DND-41 (cell line): ENCODE measurements around the gene HLA-A.

Source experiments
- ATAC-seq: fragments of 200-7000 bp; cut with Tn5 transposase; 3 replicates; pipeline ENCODE4 v1.9.1; 2021; ENCODE audit warnings: low read depth; ENCODE audit not compliant: insufficient read depth
- DNase-seq: peaks from one replicate; pipeline ENCODE4 v3.0.0-alpha.2; 2020
- H2AFZ ChIP-seq: 2 replicates; pipeline ENCODE4 v1.6.0; 2012; ENCODE audit warnings: low read depth, low read length
- H3K27ac ChIP-seq: 2 replicates; pipeline ENCODE4 v1.5.1; 2012; ENCODE audit warnings: low read length, inconsistent platforms
- H3K27me3 ChIP-seq: fragments of 200-600 bp; sonication (generic); 2 replicates; pipeline ENCODE4 v1.6.0; 2012; ENCODE audit warnings: low read length, mild to moderate bottlenecking, inconsistent platforms; ENCODE audit not compliant: insufficient read depth, poor library complexity
- H3K36me3 ChIP-seq: 2 replicates; pipeline ENCODE4 v1.5.1; 2012; ENCODE audit warnings: low read length, inconsistent platforms; ENCODE audit not compliant: insufficient read depth
- H3K4me1 ChIP-seq: 2 replicates; pipeline ENCODE4 v1.5.1; 2012; ENCODE audit warnings: mild to moderate bottlenecking, low read length; ENCODE audit not compliant: insufficient read depth
- H3K4me2 ChIP-seq: 2 replicates; pipeline ENCODE4 v1.6.0; 2012; ENCODE audit warnings: mild to moderate bottlenecking, moderate library complexity, low read length, inconsistent platforms; ENCODE audit not compliant: insufficient read depth
- H3K4me3 ChIP-seq, 2 experiments: fragments of 200-600 bp in 1 of 2; shearing (Covaris generic) in 1 of 2; 2 replicates each; pipeline ENCODE4 v1.5.1; 2012 to 2016; ENCODE audit warnings: inconsistent platforms in 2 of 2, low read length in 2 of 2, mild to moderate bottlenecking in 2 of 2, low read depth in 1 of 2, moderate library complexity in 1 of 2
- H3K79me2 ChIP-seq: 2 replicates; pipeline ENCODE4 v1.6.0; 2012; ENCODE audit warnings: low read length, inconsistent platforms; ENCODE audit not compliant: insufficient read depth
- H3K9ac ChIP-seq: 2 replicates; pipeline ENCODE4 v1.6.0; 2012; ENCODE audit warnings: low read depth, mild to moderate bottlenecking, inconsistent platforms, low read length, moderate library complexity
- H3K9me3 ChIP-seq: 2 replicates; pipeline ENCODE4 v1.5.1; 2012; ENCODE audit warnings: low read length, moderate library complexity, mild to moderate bottlenecking, inconsistent platforms; ENCODE audit not compliant: insufficient read depth, severe bottlenecking
- H4K20me1 ChIP-seq: 2 replicates; pipeline ENCODE4 v1.6.0; 2012; ENCODE audit warnings: low read length; ENCODE audit not compliant: insufficient read depth
- EZH2 ChIP-seq: IDR thresholded peaks from 3 replicates; pipeline ENCODE4 v1.6.1; 2012; ENCODE audit warnings: borderline replicate concordance, low read depth, mild to moderate bottlenecking, moderate library complexity, low read length, inconsistent platforms; ENCODE audit not compliant: severe bottlenecking
- TF ChIP-seq, protein P1 (sequence below): IDR thresholded peaks from 2 replicates; pipeline ENCODE4 v1.5.1; 2012; ENCODE audit warnings: borderline replicate concordance, low read length, moderate library complexity, mild to moderate bottlenecking; ENCODE audit not compliant: poor library complexity, severe bottlenecking; ENCODE audit errors: extremely low read depth

HLA-A gene

DNA sequence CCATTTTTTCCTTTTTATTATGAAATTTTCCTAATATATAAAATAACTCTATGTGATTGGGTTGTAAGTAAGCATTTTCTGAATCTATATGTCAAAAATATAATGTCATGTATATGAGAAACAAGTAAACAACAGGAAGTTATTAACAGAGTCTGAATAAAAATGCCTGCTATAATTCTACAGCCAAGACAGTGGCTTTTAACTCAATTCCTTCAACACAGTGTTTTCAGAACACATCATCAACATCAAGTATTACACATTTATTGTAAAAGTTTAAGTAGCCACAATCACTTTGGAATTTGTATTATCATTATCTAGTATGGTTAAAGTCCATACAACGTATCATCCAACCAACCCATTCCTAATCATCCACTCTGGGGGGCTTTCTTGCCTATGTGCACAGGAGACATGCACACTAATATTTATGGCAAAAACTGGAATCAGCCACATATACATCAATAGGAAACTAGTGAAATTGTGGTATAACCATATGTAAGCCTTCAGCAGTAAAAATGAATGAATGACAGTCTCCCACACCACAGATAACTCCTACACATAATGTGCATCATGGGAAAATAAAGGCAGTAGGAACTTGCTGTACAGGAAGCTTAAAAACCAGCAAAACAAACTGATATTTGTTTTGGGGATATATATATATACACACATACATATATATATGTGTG is 6.9 kb upstream of the HLA-A start:
- no peak overlapping the region for H2AFZ ChIP-seq
- H3K79me2 ChIP-seq = no peaks in the 10 kb centered on the region
- H3K36me3 ChIP-seq = no peaks in the 10 kb centered on the region
- ATAC-seq (no peak), DNase-seq (no peak)
- H3K4me2 ChIP-seq = no peak overlapping the region
- H3K9ac ChIP-seq = no peak overlapping the region
- TF ChIP-seq EZH2 = no peak
- no peaks in the 10 kb centered on the region for H3K27me3 ChIP-seq
- H3K4me3 ChIP-seq = no peak overlapping the region
- H4K20me1 ChIP-seq = no peaks in the 10 kb centered on the region
- H3K9me3 ChIP-seq = no peaks in the 10 kb centered on the region
- no peaks in the 10 kb centered on the region for H3K4me1 ChIP-seq
- H3K27ac ChIP-seq = no peak overlapping the region

DNA sequence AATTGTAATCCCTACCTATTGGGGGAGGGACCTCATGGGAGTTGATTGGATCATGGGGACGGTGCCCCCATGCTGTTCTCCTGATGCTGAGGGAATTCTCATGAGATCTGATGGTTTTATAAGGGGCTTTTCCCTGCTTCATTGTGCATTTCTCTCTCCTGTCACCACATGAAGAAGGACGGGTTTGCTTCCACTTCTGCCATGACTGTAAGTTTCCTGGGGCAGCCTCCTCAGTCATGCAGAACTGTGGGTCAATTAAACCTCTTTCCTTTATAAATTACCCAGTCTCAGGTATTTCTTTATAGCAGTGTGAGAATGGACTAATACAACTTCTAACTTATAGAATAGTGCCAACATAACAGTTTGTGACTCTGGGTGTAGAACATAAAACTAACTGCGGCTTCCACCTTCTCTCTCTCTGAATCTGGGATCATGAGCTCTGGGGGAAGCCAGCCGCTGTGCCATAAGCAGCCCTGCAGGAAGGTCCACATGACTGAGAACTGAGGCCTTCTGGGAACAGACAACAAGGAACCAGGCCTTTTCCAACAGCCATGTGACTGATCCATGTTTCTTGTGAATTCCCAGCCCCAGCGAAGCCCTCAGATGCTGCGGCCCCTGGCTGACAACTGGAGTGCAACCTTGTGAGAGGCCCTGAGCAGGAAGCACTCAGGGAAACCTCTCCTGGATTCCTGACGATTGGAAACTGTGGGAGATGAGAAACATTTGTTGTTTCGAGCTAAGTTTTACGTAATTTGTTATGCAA is 3.4 kb upstream of the HLA-A start:
- H3K4me2 ChIP-seq = no peak overlapping the region
- no peak overlapping the region for H3K27ac ChIP-seq
- peaks cover 16% of the 10 kb centered on the region for H3K4me1 ChIP-seq
- no peaks in the 10 kb centered on the region for H3K9me3 ChIP-seq
- TF ChIP-seq, protein P1, sequence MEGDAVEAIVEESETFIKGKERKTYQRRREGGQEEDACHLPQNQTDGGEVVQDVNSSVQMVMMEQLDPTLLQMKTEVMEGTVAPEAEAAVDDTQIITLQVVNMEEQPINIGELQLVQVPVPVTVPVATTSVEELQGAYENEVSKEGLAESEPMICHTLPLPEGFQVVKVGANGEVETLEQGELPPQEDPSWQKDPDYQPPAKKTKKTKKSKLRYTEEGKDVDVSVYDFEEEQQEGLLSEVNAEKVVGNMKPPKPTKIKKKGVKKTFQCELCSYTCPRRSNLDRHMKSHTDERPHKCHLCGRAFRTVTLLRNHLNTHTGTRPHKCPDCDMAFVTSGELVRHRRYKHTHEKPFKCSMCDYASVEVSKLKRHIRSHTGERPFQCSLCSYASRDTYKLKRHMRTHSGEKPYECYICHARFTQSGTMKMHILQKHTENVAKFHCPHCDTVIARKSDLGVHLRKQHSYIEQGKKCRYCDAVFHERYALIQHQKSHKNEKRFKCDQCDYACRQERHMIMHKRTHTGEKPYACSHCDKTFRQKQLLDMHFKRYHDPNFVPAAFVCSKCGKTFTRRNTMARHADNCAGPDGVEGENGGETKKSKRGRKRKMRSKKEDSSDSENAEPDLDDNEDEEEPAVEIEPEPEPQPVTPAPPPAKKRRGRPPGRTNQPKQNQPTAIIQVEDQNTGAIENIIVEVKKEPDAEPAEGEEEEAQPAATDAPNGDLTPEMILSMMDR = no peak
- DNase-seq = no peak
- H3K36me3 ChIP-seq = peaks cover 7% of the 10 kb centered on the region; the same call in 1 of the 2 replicates
- H3K4me3 ChIP-seq = no peak overlapping the region
- H4K20me1 ChIP-seq = peaks cover 4% of the 10 kb centered on the region
- H3K79me2 ChIP-seq = peaks cover 17% of the 10 kb centered on the region
- no peaks in the 10 kb centered on the region for H3K27me3 ChIP-seq
- ATAC-seq = no peak
- H3K9ac ChIP-seq = no peak overlapping the region
- H2AFZ ChIP-seq = no peak overlapping the region

DNA sequence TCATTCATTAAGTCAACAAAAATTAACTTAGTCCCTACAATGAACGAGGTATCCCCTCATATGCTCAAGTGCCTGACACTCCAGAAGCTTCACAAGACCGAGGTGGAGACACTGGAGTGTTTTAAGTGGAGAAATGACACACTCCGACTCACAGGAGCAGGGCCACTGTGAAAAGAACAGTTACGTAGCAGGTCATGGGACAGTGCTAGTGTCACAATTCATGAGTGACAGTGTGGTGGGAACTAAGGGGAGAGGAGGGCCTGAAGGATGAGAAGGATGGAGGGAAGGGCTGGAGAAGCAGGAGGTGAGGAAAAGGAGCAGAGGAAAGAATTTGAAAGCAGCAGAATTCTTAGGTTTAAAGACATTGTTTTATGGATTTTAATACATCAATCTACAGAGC is 1.3 kb upstream of the HLA-A start:
- Histone ChIP-seq H3K4me2 (peak overlapping the region; percentile 71), H2AFZ (no peak overlapping the region)
- no peak for DNase-seq

DNA sequence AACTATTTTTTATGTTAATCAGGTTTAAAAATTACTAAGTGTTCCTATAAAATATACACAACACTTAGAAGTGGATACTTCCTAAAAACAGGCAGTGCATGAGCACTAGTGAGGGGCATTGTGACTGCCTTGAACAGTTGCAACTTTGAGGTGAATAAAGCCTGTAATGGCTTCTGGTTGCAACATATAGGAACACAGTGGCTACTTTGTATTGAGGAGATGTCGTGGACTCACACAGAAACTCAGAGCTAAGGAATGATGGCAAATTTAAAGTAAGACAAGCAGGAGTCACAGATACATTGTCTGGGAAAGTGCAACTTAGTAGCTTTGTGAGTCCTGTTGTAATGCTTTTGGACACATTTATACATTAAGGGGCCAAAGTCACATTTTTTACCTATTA is 861 bp upstream of the HLA-A start:
- Histone ChIP-seq H3K36me3 (peaks cover 17% of the 10 kb centered on the region), H3K9ac (peak overlapping the region; percentile 81), H3K4me1 (peaks cover 16% of the 10 kb centered on the region), H4K20me1 (peaks cover 4% of the 10 kb centered on the region), H3K4me3 (peak overlapping the region; percentile 61 to 83; a peak in 3 of 4 replicates), H3K4me2 (peak overlapping the region; percentile 71), H3K27ac (peak overlapping the region; percentile 79; the same call in 1 of the 2 replicates), H3K79me2 (peaks cover 17% of the 10 kb centered on the region), H3K9me3 (no peaks in the 10 kb centered on the region), H3K27me3 (no peaks in the 10 kb centered on the region), H2AFZ (peak overlapping the region; percentile 83)
- DNase-seq = no peak
- ATAC-seq = no peak
- no peak for TF ChIP-seq EZH2
- TF ChIP-seq, protein P1 = no peak

More for the DNA sequence above, 1.3 kb upstream of the HLA-A start:
- peaks cover 4% of the 10 kb centered on the region for H4K20me1 ChIP-seq
- no peaks in the 10 kb centered on the region for H3K27me3 ChIP-seq
- H3K27ac ChIP-seq = no peak overlapping the region
- H3K9ac ChIP-seq = no peak overlapping the region
- H3K79me2 ChIP-seq = peaks cover 17% of the 10 kb centered on the region
- peaks cover 14% of the 10 kb centered on the region; the same call in 1 of the 2 replicates for H3K36me3 ChIP-seq
- H3K9me3 ChIP-seq = no peaks in the 10 kb centered on the region
- peaks cover 16% of the 10 kb centered on the region for H3K4me1 ChIP-seq
- ATAC-seq = no peak
- no peak overlapping the region for H3K4me3 ChIP-seq
- TF ChIP-seq, protein P1 = no peak
- no peak for TF ChIP-seq EZH2
